HCT116 (cell line): ENCODE data around the gene TCERG1L. TPM values are rescaled to one million over a fixed set of nuclear protein-coding genes. Genes with fewer than 3 reads are reported as not detected.

Experiments used
- ATAC-seq: fragments of 200-7000 bp; cut with Tn5 transposase; 2 replicates; pipeline ENCODE4 v1.9.1; 2020; ENCODE audit warnings: mild to moderate bottlenecking, moderate library complexity
- BruUV-seq: library from RNA; stranded (reverse); fragments of 400-500 nt; replicated peaks from 2 replicates; lab custom pipeline; 2021; lab: Mats Ljungman, UMichigan
- CTCF ChIA-PET: fragments of 300-600 bp; sonication (Branson Sonifier 250); formaldehyde crosslinking; loops from one replicate; lab custom pipeline; 2021; ENCODE audit warnings: antibody characterized with exemption; lab: Charles Lee
- POLR2A ChIA-PET: fragments of 300-600, 350-600 bp; sonication (Branson Sonifier 250); formaldehyde crosslinking; loops from one replicate; lab custom pipeline; 2021; ENCODE audit warnings: antibody characterized with exemption; lab: Charles Lee
- RAD21 ChIA-PET, 2 experiments: fragments of 300-600 bp; sonication (Branson Sonifier 250); formaldehyde crosslinking; loops; one replicate each; lab custom pipeline; 2023; ENCODE audit warnings: low total read pairs in 2 of 2; ENCODE audit not compliant: uncharacterized antibody in 2 of 2, unreplicated experiment in 2 of 2, low non-redundant PET in 1 of 2; lab: Charles Lee
- DNase-seq: peaks from one replicate; pipeline ENCODE4 v3.0.0-alpha.2; 2010; ENCODE audit warnings: low read depth, low spot score
- H2AFZ ChIP-seq: fragments of 200-600 bp; shearing (Covaris generic), sonication (generic); 2 replicates; pipeline ENCODE4 v1.6.1; 2017; ENCODE audit warnings: low read depth, mixed run types, mixed read lengths, antibody characterized with exemption, low read length; ENCODE audit not compliant: poor library complexity, severe bottlenecking
- H3K27ac ChIP-seq: 2 replicates; pipeline ENCODE4 v1.5.1; 2012; ENCODE audit warnings: low read depth, low read length
- H3K27me3 ChIP-seq: fragments of 200-600 bp; sonication (generic); 2 replicates; pipeline ENCODE4 v1.6.1; 2016; ENCODE audit warnings: mixed run types, low read length, mixed read lengths; ENCODE audit not compliant: insufficient read depth
- H3K36me3 ChIP-seq, 2 experiments: fragments of 200-500 bp in 1 of 2; fragments of 200-600 bp in 1 of 2; sonication (Bioruptor generic) in 1 of 2; sonication (generic) in 1 of 2; 2 replicates each; pipeline versions ENCODE4 v1.5.1 to v1.6.1; 2014 to 2016; ENCODE audit warnings: low read length in 2 of 2, inconsistent platforms in 1 of 2, mixed read lengths in 1 of 2, mixed run types in 1 of 2; ENCODE audit not compliant: insufficient read depth in 2 of 2, control insufficient read depth in 1 of 2
- H3K4me1 ChIP-seq, 2 experiments: fragments of 200-600 bp in 1 of 2; sonication (generic) in 1 of 2; 2 replicates each; pipeline versions ENCODE4 v1.5.1 to v1.6.1; 2012 to 2017; ENCODE audit warnings: low read length in 2 of 2, inconsistent platforms in 1 of 2, mild to moderate bottlenecking in 1 of 2, mixed read lengths in 1 of 2, mixed run types in 1 of 2, moderate library complexity in 1 of 2; ENCODE audit not compliant: insufficient read depth in 2 of 2, control insufficient read depth in 1 of 2
- H3K4me2 ChIP-seq: fragments of 200-600 bp; sonication (generic); 2 replicates; pipeline ENCODE4 v1.6.1; 2017; ENCODE audit warnings: mixed run types, low read length, mixed read lengths
- H3K4me3 ChIP-seq, 2 experiments: fragments of 200-600 bp in 1 of 2; sonication (generic) in 1 of 2; replicated peaks in 1 of 2; 2 replicates each; pipeline ENCODE4 v1.5.1; 2011 to 2016; ENCODE audit warnings: low read length in 2 of 2, control low read depth in 1 of 2, low read depth in 1 of 2, mild to moderate bottlenecking in 1 of 2, mixed read lengths in 1 of 2, mixed run types in 1 of 2
- H3K79me2 ChIP-seq: fragments of 200-600 bp; sonication (generic); 2 replicates; pipeline ENCODE4 v1.6.1; 2017; ENCODE audit warnings: mild to moderate bottlenecking, mixed run types, low read length, moderate library complexity, mixed read lengths; ENCODE audit not compliant: insufficient read depth
- H3K9ac ChIP-seq: fragments of 200-600 bp; sonication (generic); 2 replicates; pipeline ENCODE4 v1.6.1; 2016; ENCODE audit warnings: low read length, mixed read lengths
- H3K9me2 ChIP-seq: fragments of 200-600 bp; sonication (generic), shearing (Covaris generic); 2 replicates; pipeline ENCODE4 v1.6.1; 2017; ENCODE audit warnings: mixed run types, mild to moderate bottlenecking, moderate library complexity; ENCODE audit not compliant: insufficient read depth
- H3K9me3 ChIP-seq, 2 experiments: fragments of 200-500 bp in 1 of 2; fragments of 200-600 bp in 1 of 2; sonication (Bioruptor generic) in 1 of 2; sonication (generic) in 1 of 2; 2 replicates each; pipeline ENCODE4 v1.6.1; 2014 to 2017; ENCODE audit warnings: low read length in 2 of 2, mixed read lengths in 2 of 2, inconsistent platforms in 1 of 2, low read depth in 1 of 2, mild to moderate bottlenecking in 1 of 2, mixed run types in 1 of 2, moderate library complexity in 1 of 2; ENCODE audit not compliant: control insufficient read depth in 1 of 2, insufficient read depth in 1 of 2
- H4K20me1 ChIP-seq: fragments of 200-600 bp; sonication (generic), shearing (Covaris generic); 2 replicates; pipeline ENCODE4 v1.6.1; 2017; ENCODE audit warnings: mixed run types, mild to moderate bottlenecking, moderate library complexity; ENCODE audit not compliant: insufficient read depth
- CBX3 ChIP-seq: IDR thresholded peaks from 2 replicates; pipeline ENCODE4 v1.6.1; 2012; ENCODE audit warnings: low read depth
- EGR1 ChIP-seq: IDR thresholded peaks from 2 replicates; pipeline ENCODE4 v1.6.1; 2012; ENCODE audit warnings: low read depth
- ELF1 ChIP-seq: IDR thresholded peaks from 2 replicates; pipeline ENCODE4 v1.6.1; 2012; ENCODE audit warnings: low read depth, borderline replicate concordance
- EZH2phosphoT487 ChIP-seq: fragments of 200-600 bp; IDR thresholded peaks from 2 replicates; pipeline ENCODE4 v1.6.1; 2018; ENCODE audit warnings: antibody characterized with exemption, borderline replicate concordance
- FOSL1 ChIP-seq: IDR thresholded peaks from 2 replicates; pipeline ENCODE4 v1.6.1; 2012; ENCODE audit warnings: low read depth
- SIN3A ChIP-seq: IDR thresholded peaks from 2 replicates; pipeline ENCODE4 v1.6.1; 2012; ENCODE audit warnings: low read depth
- SP1 ChIP-seq: IDR thresholded peaks from 2 replicates; pipeline ENCODE4 v1.6.1; 2012; ENCODE audit warnings: low read depth
- SRF ChIP-seq: IDR thresholded peaks from 2 replicates; pipeline ENCODE4 v1.6.1; 2012; ENCODE audit warnings: low read depth
- TCF7L2 ChIP-seq: IDR thresholded peaks from 2 replicates; pipeline ENCODE4 v1.7.0; 2011; ENCODE audit warnings: borderline replicate concordance, inconsistent platforms; ENCODE audit not compliant: insufficient read depth, insufficient read length; ENCODE audit errors: extremely low read depth
- YY1 ChIP-seq: IDR thresholded peaks from 2 replicates; pipeline ENCODE4 v1.6.1; 2011; ENCODE audit warnings: low read length, low read depth, moderate library complexity, mild to moderate bottlenecking; ENCODE audit not compliant: insufficient replicate concordance; ENCODE audit errors: extremely low read depth
- ZFX ChIP-seq: fragments of 450-650 bp; IDR thresholded peaks from 2 replicates; pipeline ENCODE4 v1.6.1; 2017
- ZNF274 ChIP-seq: fragments of 200-500 bp; sonication (Bioruptor generic); IDR thresholded peaks from 2 replicates; pipeline ENCODE4 v1.6.1; 2014; ENCODE audit warnings: mild to moderate bottlenecking, low read depth, low read length, inconsistent platforms
- intact Hi-C: fragments of 100-400 bp; cut with micrococcal nuclease; formaldehyde crosslinking; loops from 2 replicates; pipeline ENCODE4 v1.10.0; 2022
- total RNA-seq: library from RNA; stranded (reverse); gene quantifications from one replicate; pipeline ENCODE4 v1.2.1, GENCODE V29; 2021; ENCODE audit not compliant: unreplicated experiment
- TF ChIP-seq, protein P1 (sequence below): IDR thresholded peaks from 2 replicates; pipeline ENCODE4 v1.6.1; 2012
- TF ChIP-seq, protein P2 (sequence below): IDR thresholded peaks from 2 replicates; pipeline ENCODE4 v1.6.1; 2012; ENCODE audit warnings: low read depth
- TF ChIP-seq, protein P3 (sequence below), 3 experiments: fragments of 200-600 bp in 1 of 3; sonication (generic) in 1 of 3; IDR thresholded peaks in 2 of 3; conservative IDR thresholded peaks in 1 of 3; 2 replicates each; pipeline ENCODE4 v1.5.1; 2012 to 2017; ENCODE audit warnings: low read depth in 2 of 3, low read length in 2 of 3, antibody characterized with exemption in 1 of 3, borderline replicate concordance in 1 of 3, control low read depth in 1 of 3, mild to moderate bottlenecking in 1 of 3, mixed read lengths in 1 of 3, mixed run types in 1 of 3, moderate library complexity in 1 of 3; ENCODE audit not compliant: insufficient read depth in 1 of 3

TCERG1L gene
- total RNA-seq, 1 experiment from 2014 or later, result not detected

DNA sequence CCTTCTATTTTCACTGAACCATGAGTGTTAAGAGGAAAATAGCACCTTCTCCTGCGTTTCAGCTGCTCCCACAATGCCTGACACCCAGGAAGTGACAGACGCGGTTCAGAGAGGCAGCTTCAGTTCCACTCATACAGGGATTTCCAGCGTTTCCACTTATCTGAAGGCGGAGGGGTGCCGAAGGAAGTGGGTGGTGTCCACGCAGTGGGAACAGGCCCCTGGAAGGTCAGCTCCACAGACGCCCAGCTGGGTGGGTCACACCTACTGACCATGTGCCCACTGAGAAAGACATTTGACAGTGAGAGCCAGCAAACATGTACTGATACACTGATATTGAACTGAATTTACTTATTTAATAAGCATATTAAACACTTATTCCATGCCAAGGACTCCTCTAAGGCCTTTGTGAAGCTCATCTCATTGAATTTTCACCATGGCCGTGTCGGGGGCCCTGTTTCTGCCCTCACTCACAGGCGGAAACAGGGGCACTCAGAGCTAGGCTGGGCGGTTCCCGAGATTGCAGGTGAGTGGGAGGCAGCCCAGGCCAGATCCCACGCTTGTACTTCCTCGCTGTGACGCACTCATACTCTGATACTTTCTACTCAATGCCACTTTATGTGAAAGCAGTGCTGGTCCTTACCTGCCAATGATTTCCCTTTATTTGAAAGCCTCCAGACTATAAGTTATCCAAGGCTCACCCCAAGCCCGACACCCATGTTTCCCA is 96.8 kb downstream of the TCERG1L start (continued):
- no peak for TF ChIP-seq CBX3
- no peak for TF ChIP-seq YY1
- TF ChIP-seq EGR1, result no peak

DNA sequence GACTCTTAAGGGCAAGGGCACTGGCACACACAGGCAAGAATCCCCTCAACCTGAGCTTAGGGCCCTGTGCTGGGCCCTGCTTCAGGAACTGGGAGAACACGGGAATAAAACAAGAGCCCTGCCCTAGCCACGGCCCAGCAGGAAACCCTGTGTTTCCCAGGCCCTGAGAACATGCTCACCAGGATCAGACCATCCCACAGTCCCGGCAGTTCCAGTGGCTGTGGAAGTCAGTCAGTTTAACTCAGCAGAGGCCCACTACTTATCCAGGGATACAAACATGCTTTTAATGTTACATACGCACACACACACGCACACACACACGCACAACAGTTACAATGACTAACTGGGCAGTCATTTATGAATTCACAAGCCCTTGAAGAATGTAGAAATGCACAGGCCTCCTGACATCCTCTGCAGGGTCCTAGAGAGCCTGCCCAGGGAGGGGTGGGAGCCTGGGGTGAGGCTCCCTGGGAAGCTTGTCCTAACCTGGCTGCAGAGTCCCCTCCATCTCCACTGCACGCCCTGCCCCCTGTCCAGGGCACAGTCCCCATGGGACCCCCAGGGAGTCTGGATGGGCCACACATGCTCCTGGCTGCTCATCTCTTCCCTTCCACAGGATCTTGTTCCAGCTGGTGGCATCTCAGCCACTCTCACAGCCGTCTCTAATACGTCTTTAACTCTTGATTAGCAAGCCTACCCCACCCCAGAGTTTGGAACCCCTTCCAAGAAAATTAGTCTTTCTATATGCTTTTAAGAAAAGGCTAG is 97.6 kb downstream of the TCERG1L start:
- intact Hi-C loops, result no loop called here
- no peaks in the 10 kb centered on the region for H3K9me2 ChIP-seq
- TF ChIP-seq, protein P1, sequence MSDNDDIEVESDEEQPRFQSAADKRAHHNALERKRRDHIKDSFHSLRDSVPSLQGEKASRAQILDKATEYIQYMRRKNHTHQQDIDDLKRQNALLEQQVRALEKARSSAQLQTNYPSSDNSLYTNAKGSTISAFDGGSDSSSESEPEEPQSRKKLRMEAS, result no peak
- TF ChIP-seq SIN3A (no peak), ZFX (no peak), TCF7L2 (no peak), CBX3 (no peak), EZH2phosphoT487 (no peak), SP1 (no peak), FOSL1 (no peak), ELF1 (no peak), SRF (no peak), YY1 (no peak), ZNF274 (no peak)
- TF ChIP-seq, protein P2, sequence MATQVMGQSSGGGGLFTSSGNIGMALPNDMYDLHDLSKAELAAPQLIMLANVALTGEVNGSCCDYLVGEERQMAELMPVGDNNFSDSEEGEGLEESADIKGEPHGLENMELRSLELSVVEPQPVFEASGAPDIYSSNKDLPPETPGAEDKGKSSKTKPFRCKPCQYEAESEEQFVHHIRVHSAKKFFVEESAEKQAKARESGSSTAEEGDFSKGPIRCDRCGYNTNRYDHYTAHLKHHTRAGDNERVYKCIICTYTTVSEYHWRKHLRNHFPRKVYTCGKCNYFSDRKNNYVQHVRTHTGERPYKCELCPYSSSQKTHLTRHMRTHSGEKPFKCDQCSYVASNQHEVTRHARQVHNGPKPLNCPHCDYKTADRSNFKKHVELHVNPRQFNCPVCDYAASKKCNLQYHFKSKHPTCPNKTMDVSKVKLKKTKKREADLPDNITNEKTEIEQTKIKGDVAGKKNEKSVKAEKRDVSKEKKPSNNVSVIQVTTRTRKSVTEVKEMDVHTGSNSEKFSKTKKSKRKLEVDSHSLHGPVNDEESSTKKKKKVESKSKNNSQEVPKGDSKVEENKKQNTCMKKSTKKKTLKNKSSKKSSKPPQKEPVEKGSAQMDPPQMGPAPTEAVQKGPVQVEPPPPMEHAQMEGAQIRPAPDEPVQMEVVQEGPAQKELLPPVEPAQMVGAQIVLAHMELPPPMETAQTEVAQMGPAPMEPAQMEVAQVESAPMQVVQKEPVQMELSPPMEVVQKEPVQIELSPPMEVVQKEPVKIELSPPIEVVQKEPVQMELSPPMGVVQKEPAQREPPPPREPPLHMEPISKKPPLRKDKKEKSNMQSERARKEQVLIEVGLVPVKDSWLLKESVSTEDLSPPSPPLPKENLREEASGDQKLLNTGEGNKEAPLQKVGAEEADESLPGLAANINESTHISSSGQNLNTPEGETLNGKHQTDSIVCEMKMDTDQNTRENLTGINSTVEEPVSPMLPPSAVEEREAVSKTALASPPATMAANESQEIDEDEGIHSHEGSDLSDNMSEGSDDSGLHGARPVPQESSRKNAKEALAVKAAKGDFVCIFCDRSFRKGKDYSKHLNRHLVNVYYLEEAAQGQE, result no peak
- TF ChIP-seq, protein P3, sequence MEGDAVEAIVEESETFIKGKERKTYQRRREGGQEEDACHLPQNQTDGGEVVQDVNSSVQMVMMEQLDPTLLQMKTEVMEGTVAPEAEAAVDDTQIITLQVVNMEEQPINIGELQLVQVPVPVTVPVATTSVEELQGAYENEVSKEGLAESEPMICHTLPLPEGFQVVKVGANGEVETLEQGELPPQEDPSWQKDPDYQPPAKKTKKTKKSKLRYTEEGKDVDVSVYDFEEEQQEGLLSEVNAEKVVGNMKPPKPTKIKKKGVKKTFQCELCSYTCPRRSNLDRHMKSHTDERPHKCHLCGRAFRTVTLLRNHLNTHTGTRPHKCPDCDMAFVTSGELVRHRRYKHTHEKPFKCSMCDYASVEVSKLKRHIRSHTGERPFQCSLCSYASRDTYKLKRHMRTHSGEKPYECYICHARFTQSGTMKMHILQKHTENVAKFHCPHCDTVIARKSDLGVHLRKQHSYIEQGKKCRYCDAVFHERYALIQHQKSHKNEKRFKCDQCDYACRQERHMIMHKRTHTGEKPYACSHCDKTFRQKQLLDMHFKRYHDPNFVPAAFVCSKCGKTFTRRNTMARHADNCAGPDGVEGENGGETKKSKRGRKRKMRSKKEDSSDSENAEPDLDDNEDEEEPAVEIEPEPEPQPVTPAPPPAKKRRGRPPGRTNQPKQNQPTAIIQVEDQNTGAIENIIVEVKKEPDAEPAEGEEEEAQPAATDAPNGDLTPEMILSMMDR (IDR thresholded peaks at IDR 0.05 in 2 of 3, conservative IDR thresholded peaks at IDR 0.05 in 1 of 3; ENCODE audit: borderline replicate concordance in 1 of 3, insufficient read depth in 1 of 3, low read depth in 2 of 3, low read length in 2 of 3), result no peak
- CTCF ChIA-PET, result no interaction called here
- no peak for DNase-seq
- no peak for ATAC-seq
- H3K9ac ChIP-seq, result no peak overlapping the region
- H3K27me3 ChIP-seq, result no peaks in the 10 kb centered on the region
- no peaks in the 10 kb centered on the region for H3K36me3 ChIP-seq
- no TSS peak for BruUV-seq
- no peak overlapping the region for H3K4me3 ChIP-seq
- H3K4me2 ChIP-seq, result no peak overlapping the region
- H2AFZ ChIP-seq, result no peak overlapping the region
- POLR2A ChIA-PET, result no interaction called here
- H3K27ac ChIP-seq, result no peak overlapping the region
- RAD21 ChIA-PET, result no interaction called here
- H4K20me1 ChIP-seq, result no peaks in the 10 kb centered on the region
- no peaks in the 10 kb centered on the region for H3K4me1 ChIP-seq
- no peaks in the 10 kb centered on the region for H3K9me3 ChIP-seq
- no peaks in the 10 kb centered on the region for H3K79me2 ChIP-seq
